CD4-positive, alpha-beta T cell (primary cell): ENCODE results near the gene MBNL1. TPM values are rescaled to one million over a fixed set of nuclear protein-coding genes. Genes with fewer than 3 reads are reported as not detected.
"Not testable (repeated sequence)": the region's sequence is repeated elsewhere in the genome, so short reads cannot be mapped to it uniquely, and the experiment has no call there.

ENCODE experiments used
- ATAC-seq: fragments of 200-7000 bp; cut with Tn5 transposase; one replicate; pipeline ENCODE4 v1.10.0; 2022; ENCODE audit warnings: mild to moderate bottlenecking; ENCODE audit not compliant: poor library complexity
- CTCF ChIA-PET: fragments of 350-600 bp; sonication (Branson Sonifier 250); formaldehyde crosslinking; loops from one replicate; lab custom pipeline; 2021; ENCODE audit warnings: antibody characterized with exemption, inconsistent platforms; lab: Charles Lee
- POLR2A ChIA-PET: fragments of 350-600 bp; sonication (Branson Sonifier 250); formaldehyde crosslinking; loops from one replicate; lab custom pipeline; 2021; ENCODE audit warnings: antibody characterized with exemption, inconsistent platforms; lab: Charles Lee
- DNase-seq, 14 experiments: peaks; one replicate each; pipeline ENCODE4 v3.0.0-alpha.2; 2013 to 2020; ENCODE audit warnings: mixed read lengths in 2 of 14
- H3K27ac ChIP-seq, 2 donors: one replicate each; pipeline versions ENCODE4 v1.5.1 to v1.7.0; 2013; ENCODE audit warnings: low read length in 2 of 2, low read depth in 1 of 2, mild to moderate bottlenecking in 1 of 2
- H3K27me3 ChIP-seq, 2 experiments: 1 replicate in 1 of 2; 2 replicates in 1 of 2; pipeline versions ENCODE4 v1.6.1 to v1.7.0; 2013; ENCODE audit warnings: low read length in 2 of 2, control low read depth in 1 of 2, mild to moderate bottlenecking in 1 of 2, moderate library complexity in 1 of 2; ENCODE audit not compliant: insufficient read depth in 2 of 2, control insufficient read depth in 1 of 2
- H3K36me3 ChIP-seq: one replicate; pipeline ENCODE4 v1.6.1; 2013; ENCODE audit warnings: low read length, control low read depth; ENCODE audit not compliant: insufficient read depth
- H3K4me1 ChIP-seq: one replicate; pipeline ENCODE4 v1.6.1; 2013; ENCODE audit warnings: low read length, control low read depth; ENCODE audit not compliant: insufficient read depth
- H3K4me3 ChIP-seq: one replicate; pipeline ENCODE4 v1.5.1; 2013; ENCODE audit warnings: mild to moderate bottlenecking, low read length, moderate library complexity
- H3K9me3 ChIP-seq, 2 experiments: 1 replicate in 1 of 2; 2 replicates in 1 of 2; pipeline versions ENCODE4 v1.6.1 to v1.7.0; 2013; ENCODE audit warnings: low read length in 2 of 2, mild to moderate bottlenecking in 2 of 2, control low read depth in 1 of 2, moderate library complexity in 1 of 2; ENCODE audit not compliant: control insufficient read depth in 1 of 2, insufficient read depth in 1 of 2
- H3K27ac Mint-ChIP-seq: one replicate; pipeline ENCODE4 v1.8.0; 2020; ENCODE audit warnings: mixed read lengths
- H3K27me3 Mint-ChIP-seq: one replicate; pipeline ENCODE4 v1.8.0; 2021; ENCODE audit warnings: mixed read lengths
- H3K36me3 Mint-ChIP-seq: one replicate; pipeline ENCODE4 v1.8.0; 2021; ENCODE audit warnings: low read depth, mixed read lengths
- H3K4me1 Mint-ChIP-seq: one replicate; pipeline ENCODE4 v1.8.0; 2021; ENCODE audit warnings: low read depth, mixed read lengths
- H3K4me3 Mint-ChIP-seq: one replicate; pipeline ENCODE4 v1.8.0; 2020; ENCODE audit warnings: mild to moderate bottlenecking, mixed read lengths
- H3K9me3 Mint-ChIP-seq: one replicate; pipeline ENCODE4 v1.8.0; 2020; ENCODE audit warnings: mixed read lengths
- CTCF ChIP-seq: fragments of 200-600 bp; IDR thresholded peaks from one replicate; pipeline ENCODE4 v1.8.0; 2022; ENCODE audit warnings: antibody characterized with exemption, mild to moderate bottlenecking
- intact Hi-C, 2 experiments: fragments of 100-400 bp; cut with DNase I in 1 of 2; cut with micrococcal nuclease in 1 of 2; formaldehyde crosslinking; loops; one replicate each; pipeline versions ENCODE4 v1.15.1 to v1.9.0; 2023 to 2025; cut with DNase I, micrococcal nuclease
- total RNA-seq, 174 experiments: library from RNA in 2 of 174; stranded (reverse) in 2 of 174; gene quantifications; one replicate each; pipeline ENCODE4 v1.2.3 and lab custom pipeline; 2021 to 2026

Gene MBNL1
- total RNA-seq, 2 experiments from 2014 or later = 551 to 561 TPM

GRCh38 chr3:152436707-152437590, 168.2 kb downstream of the MBNL1 start:
- H3K9me3 Mint-ChIP-seq = peaks cover 7% of the 10 kb centered on the region
- ChIA-PET POLR2A (interaction anchor here (0.6 to 2.0 kb wide), 4 partner anchors 12 to 221 kb away, joined by 3 to 5 read pairs (median 4); partner anchors contain the start of gene MBNL1), CTCF (interaction anchor here (1.5 kb wide), 1 partner anchor 19 kb away, joined by 3 read pairs; no protein-coding TSS in a partner anchor)
- peak overlapping the region; percentile 83 for H3K27ac Mint-ChIP-seq
- H3K27me3 Mint-ChIP-seq = no peaks in the 10 kb centered on the region
- peaks cover 88% of the 10 kb centered on the region for H3K36me3 Mint-ChIP-seq
- H3K4me1 ChIP-seq = peaks cover 10% of the 10 kb centered on the region
- H3K36me3 ChIP-seq = peaks cover 49% of the 10 kb centered on the region
- no peaks in the 10 kb centered on the region for H3K27me3 ChIP-seq
- peak overlapping the region in 1 of 2 donors; percentile 26 for H3K27ac ChIP-seq
- DNase-seq = peak in 1 of 14 experiments; percentile 24
- H3K4me3 ChIP-seq = no peak overlapping the region
- H3K4me1 Mint-ChIP-seq = peaks cover 79% of the 10 kb centered on the region
- ATAC-seq = peak; percentile 34
- peaks cover 0 to 7% of the 10 kb centered on the region in 2 experiments for H3K9me3 ChIP-seq
- peak overlapping the region; percentile 49 for H3K4me3 Mint-ChIP-seq
- TF ChIP-seq CTCF = no peak
- intact Hi-C loops = no loop called here

DNA sequence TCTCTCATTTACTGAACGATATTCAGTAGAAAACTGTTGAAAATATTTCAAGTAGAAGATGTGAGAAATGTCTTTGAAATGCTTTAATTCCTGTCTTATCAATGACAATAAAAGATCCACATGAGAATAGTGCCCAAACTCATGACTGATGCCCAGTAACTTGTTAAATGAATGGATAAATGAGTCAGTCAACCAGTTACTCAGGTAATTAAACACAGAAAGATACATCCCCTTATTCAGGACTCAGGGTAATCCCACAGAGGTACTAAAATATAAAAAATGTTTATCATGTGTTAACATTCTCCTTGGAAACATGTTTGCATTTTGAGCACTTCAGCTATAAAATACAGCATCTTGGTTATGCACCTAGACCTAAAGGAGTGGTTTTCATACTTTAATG, 169.5 kb downstream of the MBNL1 start:
- CTCF ChIA-PET = interaction anchor here (1.0 to 1.7 kb wide), 2 partner anchors 12 to 51 kb away, joined by 3 to 4 read pairs; no protein-coding TSS in a partner anchor
- peaks cover 79% of the 10 kb centered on the region for H3K36me3 Mint-ChIP-seq
- H3K4me3 Mint-ChIP-seq = no peak overlapping the region

DNA sequence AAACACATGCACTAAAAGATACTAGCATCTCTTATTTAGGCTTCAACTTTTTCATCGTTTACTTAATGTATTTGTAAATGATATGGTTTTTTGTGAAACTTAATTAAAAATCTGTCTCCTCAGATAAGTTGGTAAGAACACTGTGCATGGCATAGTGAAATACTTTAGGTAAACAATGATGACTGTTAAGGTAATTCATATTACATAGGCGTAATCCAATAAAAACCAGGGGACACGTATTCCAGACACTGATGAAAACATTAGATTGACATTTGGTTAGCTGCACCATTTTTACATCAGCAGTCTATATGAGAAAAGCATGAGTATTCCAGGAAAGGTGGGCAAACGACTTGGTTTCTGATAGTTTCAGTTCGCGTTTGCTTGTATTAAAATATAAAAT, 170.0 kb downstream of the MBNL1 start:
- TF ChIP-seq CTCF = no peak
- H3K27ac Mint-ChIP-seq = peak overlapping the region; percentile 83
- intact Hi-C loops = no loop called here
- no peak for ATAC-seq
- no peaks in the 10 kb centered on the region for H3K27me3 Mint-ChIP-seq
- no peaks in the 10 kb centered on the region for H3K9me3 ChIP-seq
- no peak overlapping the region for H3K4me3 ChIP-seq
- H3K36me3 ChIP-seq = peaks cover 34% of the 10 kb centered on the region
- DNase-seq = no peak
- ChIA-PET POLR2A (no interaction called here), CTCF (interaction anchor here (1.0 to 1.7 kb wide), 4 partner anchors 12 to 367 kb away, joined by 3 to 4 read pairs (median 3); no protein-coding TSS in a partner anchor)
- peaks cover 88% of the 10 kb centered on the region for H3K4me1 Mint-ChIP-seq
- peaks cover 77% of the 10 kb centered on the region for H3K36me3 Mint-ChIP-seq
- no peak overlapping the region for H3K27ac ChIP-seq
- H3K4me1 ChIP-seq = peaks cover 11% of the 10 kb centered on the region
- peaks cover 6% of the 10 kb centered on the region for H3K9me3 Mint-ChIP-seq
- no peak overlapping the region for H3K4me3 Mint-ChIP-seq
- H3K27me3 ChIP-seq = no peaks in the 10 kb centered on the region

More for the DNA sequence above, 169.5 kb downstream of the MBNL1 start:
- peaks cover 6% of the 10 kb centered on the region for H3K9me3 Mint-ChIP-seq
- DNase-seq = no peak
- ATAC-seq = no peak
- no peaks in the 10 kb centered on the region for H3K27me3 Mint-ChIP-seq
- peaks cover 11% of the 10 kb centered on the region for H3K4me1 ChIP-seq
- H3K27me3 ChIP-seq = no peaks in the 10 kb centered on the region
- H3K4me1 Mint-ChIP-seq = peaks cover 84% of the 10 kb centered on the region
- H3K9me3 ChIP-seq = no peaks in the 10 kb centered on the region
- POLR2A ChIA-PET = no interaction called here
- no peak for TF ChIP-seq CTCF
- H3K27ac Mint-ChIP-seq = peak overlapping the region; percentile 83
- intact Hi-C loops = no loop called here
- H3K36me3 ChIP-seq = peaks cover 36% of the 10 kb centered on the region
- H3K27ac ChIP-seq = no peak overlapping the region
- H3K4me3 ChIP-seq = no peak overlapping the region

- DNase-seq, H3K9me3 ChIP-seq, H3K9me3 Mint-ChIP-seq, H3K4me3 Mint-ChIP-seq, ATAC-seq, H3K27ac ChIP-seq, H3K27me3 ChIP-seq, H3K27me3 Mint-ChIP-seq, H3K4me3 ChIP-seq: not testable (repeated sequence)
- Histone ChIP-seq H3K36me3 (peaks cover 32% of the 10 kb centered on the region), H3K4me1 (peaks cover 12% of the 10 kb centered on the region)
- ChIA-PET CTCF (interaction anchor here (0.6 to 0.9 kb wide), 2 partner anchors 9 to 130 kb away, joined by 3 read pairs; no protein-coding TSS in a partner anchor), POLR2A (interaction anchor here (1.2 kb wide), 1 partner anchor 9 kb away, joined by 3 read pairs; no protein-coding TSS in a partner anchor)
- H3K27ac Mint-ChIP-seq = peak overlapping the region; percentile 31
- peaks cover 76% of the 10 kb centered on the region for H3K36me3 Mint-ChIP-seq
- H3K4me1 Mint-ChIP-seq = peaks cover 88% of the 10 kb centered on the region
- intact Hi-C loops = loop anchor here in 1 of 2 experiments (5.0 kb wide), 3 partner anchors 38 to 413 kb away; no protein-coding TSS in a partner anchor
Observed at GRCh38 chr3:152440243-152440642, 171.5 kb downstream of the MBNL1 start.
